GM23338 (cell line): ENCODE results near the gene TRIM54. TPM values are rescaled to one million over a fixed set of nuclear protein-coding genes. Genes with fewer than 3 reads are reported as not detected.

Experiments
- ATAC-seq: fragments of 200-7000 bp; cut with Tn5 transposase; 3 replicates; pipeline ENCODE4 v1.9.1; 2020
- DNase-seq: peaks from one replicate; pipeline ENCODE4 v3.0.0-alpha.2; 2015; ENCODE audit warnings: low spot score
- H2AFZ ChIP-seq: fragments of 200-600 bp; sonication (generic); 2 replicates; pipeline ENCODE4 v1.8.0; 2016; ENCODE audit warnings: antibody characterized with exemption, mild to moderate bottlenecking, moderate library complexity
- H3F3A ChIP-seq: fragments of 200-600 bp; sonication (generic); replicated peaks from 2 replicates; pipeline ENCODE4 v1.8.0; 2017; ENCODE audit warnings: antibody characterized with exemption, mixed run types, low read depth
- H3K27ac ChIP-seq: fragments of 200-600 bp; sonication (generic); 2 replicates; pipeline ENCODE4 v1.6.1; 2016; ENCODE audit warnings: low read depth
- H3K27me3 ChIP-seq: fragments of 200-600 bp; sonication (generic); 2 replicates; pipeline ENCODE4 v1.8.0; 2016; ENCODE audit warnings: mild to moderate bottlenecking, mixed run types, moderate library complexity; ENCODE audit not compliant: insufficient read depth
- H3K36me3 ChIP-seq: fragments of 200-600 bp; sonication (generic); 2 replicates; pipeline ENCODE4 v1.8.0; 2016; ENCODE audit warnings: mild to moderate bottlenecking; ENCODE audit not compliant: insufficient read depth
- H3K4me1 ChIP-seq: fragments of 200-600 bp; sonication (generic); 2 replicates; pipeline ENCODE4 v1.8.0; 2016; ENCODE audit warnings: mild to moderate bottlenecking, moderate library complexity; ENCODE audit not compliant: insufficient read depth
- H3K4me2 ChIP-seq: fragments of 200-600 bp; sonication (generic); 2 replicates; pipeline ENCODE4 v1.7.1; 2017; ENCODE audit warnings: mixed run types
- H3K4me3 ChIP-seq: fragments of 200-600 bp; sonication (generic); 2 replicates; pipeline ENCODE4 v1.6.1; 2016; ENCODE audit warnings: mixed run types
- H3K79me2 ChIP-seq: fragments of 200-600 bp; sonication (generic); replicated peaks from 2 replicates; pipeline ENCODE4 v1.8.0; 2017; ENCODE audit warnings: mild to moderate bottlenecking; ENCODE audit not compliant: insufficient read depth
- H3K9me2 ChIP-seq: fragments of 200-600 bp; sonication (generic); 2 replicates; pipeline ENCODE4 v1.8.0; 2017; ENCODE audit not compliant: insufficient read depth
- H4K20me1 ChIP-seq: fragments of 200-600 bp; sonication (generic); replicated peaks from 2 replicates; pipeline ENCODE4 v1.8.0; 2017; ENCODE audit warnings: mild to moderate bottlenecking; ENCODE audit not compliant: insufficient read depth
- H3K27ac Mint-ChIP-seq: 2 replicates; pipeline ENCODE4 v1.8.0; 2020; ENCODE audit warnings: inconsistent platforms, mild to moderate bottlenecking, moderate library complexity, mixed read lengths
- H3K27me3 Mint-ChIP-seq: 3 replicates; pipeline ENCODE4 v1.8.0; 2022; ENCODE audit warnings: low read depth, mild to moderate bottlenecking, moderate library complexity, mixed read lengths, inconsistent platforms; ENCODE audit not compliant: insufficient read depth, poor library complexity
- H3K36me3 Mint-ChIP-seq: 3 replicates; pipeline ENCODE4 v1.8.0; 2021; ENCODE audit warnings: low read depth, mild to moderate bottlenecking, inconsistent platforms, moderate library complexity, mixed read lengths
- H3K4me1 Mint-ChIP-seq: 3 replicates; pipeline ENCODE4 v1.8.0; 2020; ENCODE audit warnings: mild to moderate bottlenecking, inconsistent platforms, mixed read lengths
- H3K4me3 Mint-ChIP-seq: 3 replicates; pipeline ENCODE4 v1.8.0; 2021; ENCODE audit warnings: moderate library complexity, mild to moderate bottlenecking, inconsistent platforms, mixed read lengths
- H3K9me3 Mint-ChIP-seq: 3 replicates; pipeline ENCODE4 v1.8.0; 2020; ENCODE audit warnings: moderate library complexity, mild to moderate bottlenecking, inconsistent platforms, mixed read lengths
- CREB1 ChIP-seq: fragments of 250-450 bp; sonication (Bioruptor Pico); IDR thresholded peaks from 2 replicates; pipeline ENCODE4 v1.5.0; 2020; ENCODE audit warnings: low read depth, mild to moderate bottlenecking, moderate library complexity
- EZH2 ChIP-seq: fragments of 200-600 bp; sonication (generic); IDR thresholded peaks from one replicate; pipeline ENCODE4 v1.8.0; 2017; ENCODE audit warnings: antibody characterized with exemption, mild to moderate bottlenecking, low read depth; ENCODE audit not compliant: unreplicated experiment
- EZH2phosphoT487 ChIP-seq: fragments of 200-600 bp; sonication (generic); IDR thresholded peaks from one replicate; pipeline ENCODE4 v1.8.1; 2018; ENCODE audit warnings: antibody characterized with exemption; ENCODE audit not compliant: unreplicated experiment
- JUNB ChIP-seq: IDR thresholded peaks from one replicate; pipeline ENCODE4 v1.6.1; 2016; ENCODE audit warnings: antibody characterized with exemption; ENCODE audit not compliant: unreplicated experiment
- NANOG ChIP-seq: IDR thresholded peaks from 2 replicates; pipeline ENCODE4 v1.6.1; 2016; ENCODE audit warnings: antibody characterized with exemption, borderline replicate concordance
- POLR2AphosphoS5 ChIP-seq: IDR thresholded peaks from 2 replicates; pipeline ENCODE4 v1.6.1; 2016; ENCODE audit warnings: antibody characterized with exemption, low read depth
- STAT1 ChIP-seq: IDR thresholded peaks from one replicate; pipeline ENCODE4 v1.6.1; 2016; ENCODE audit warnings: antibody characterized with exemption; ENCODE audit not compliant: unreplicated experiment
- ZNF114 ChIP-seq: fragments of 250-450 bp; sonication (Bioruptor Pico); IDR thresholded peaks from 2 replicates; pipeline ENCODE4 v1.5.0; 2020; ENCODE audit warnings: mild to moderate bottlenecking, moderate library complexity
- ZNF331 ChIP-seq: fragments of 250-450 bp; sonication (Bioruptor Pico); IDR thresholded peaks from 2 replicates; pipeline ENCODE4 v1.5.0; 2020; ENCODE audit warnings: low read depth, mild to moderate bottlenecking, moderate library complexity
- polyA plus RNA-seq: library from polyadenylated mRNA; unstranded; fragments of >200 nt; fragmentation: Nextera tagmentation; extraction: Ambion mirVana; gene quantifications from 2 replicates; pipeline ENCODE4 v1.2.1, GENCODE V29; 2016
- total RNA-seq: library from RNA; depleted of rRNA; stranded (reverse); fragments of >200 nt; shearing (Covaris generic); gene quantifications from 2 replicates; pipeline ENCODE4 v1.2.3, GENCODE V29; 2014
- TF ChIP-seq, protein P1 (sequence below): fragments of 250-450 bp; sonication (Bioruptor Pico); IDR thresholded peaks from 2 replicates; pipeline ENCODE4 v1.5.0; 2020; ENCODE audit warnings: mild to moderate bottlenecking, moderate library complexity
- TF ChIP-seq, protein P2 (sequence below), 2 experiments: fragments of 200-600 bp in 1 of 2; sonication (generic) in 1 of 2; conservative IDR thresholded peaks; 2 replicates each; pipeline versions ENCODE4 v1.5.1 to v1.6.1; 2016 to 2017; ENCODE audit warnings: antibody characterized with exemption in 2 of 2, low read depth in 2 of 2, mild to moderate bottlenecking in 2 of 2, moderate library complexity in 1 of 2
- TF ChIP-seq, protein P3 (sequence below): IDR thresholded peaks from 2 replicates; pipeline ENCODE4 v1.6.1; 2016; ENCODE audit warnings: antibody characterized with exemption
- TF ChIP-seq, protein P4 (sequence below): IDR thresholded peaks from one replicate; pipeline ENCODE4 v1.6.1; 2018; ENCODE audit warnings: antibody characterized with exemption; ENCODE audit not compliant: unreplicated experiment

TRIM54 gene
- total and polyA plus RNA-seq, 2 experiments from 2014 or later = 1.6 to 3.3 TPM

DNA sequence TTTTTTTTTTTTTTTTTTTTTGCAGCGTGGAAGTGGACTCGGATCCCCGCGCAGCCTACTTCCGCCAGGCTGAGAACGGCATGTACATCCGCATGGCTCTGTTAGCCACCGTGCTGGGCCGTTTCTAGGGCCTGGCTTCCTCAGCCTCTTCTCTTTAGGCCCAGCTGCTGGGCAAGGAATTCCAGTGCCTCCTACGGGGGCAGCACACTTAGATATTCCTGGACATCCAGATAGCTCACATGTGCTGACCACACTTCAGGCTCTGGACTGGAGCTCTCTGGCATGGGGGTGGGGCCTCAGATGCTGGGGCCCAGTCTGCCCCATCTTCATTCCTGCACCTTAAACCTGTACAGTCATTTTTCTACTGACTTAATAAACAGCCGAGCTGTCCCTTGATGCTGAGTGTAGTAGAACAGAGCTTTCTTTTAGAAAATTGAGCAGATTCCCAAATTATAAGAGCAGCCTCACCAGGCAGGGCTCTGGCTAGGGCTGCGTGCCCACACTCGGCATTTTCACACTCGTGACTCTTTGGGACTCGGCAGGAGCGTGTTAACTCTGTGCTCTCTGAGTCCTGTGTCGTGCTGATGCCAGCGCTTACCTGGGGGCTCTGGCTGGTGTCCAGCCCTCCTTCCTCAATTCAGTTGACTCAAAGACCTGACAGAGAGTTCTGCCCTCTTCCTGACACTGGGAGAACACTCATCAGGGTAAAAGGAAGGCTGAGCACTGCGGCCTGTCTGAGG lies 38.7 kb upstream of the TRIM54 start:
- H3K4me3 ChIP-seq = no peak overlapping the region
- H3K79me2 ChIP-seq = no peaks in the 10 kb centered on the region
- Mint-ChIP-seq H3K4me3 (no peak overlapping the region), H3K36me3 (peaks cover 62% of the 10 kb centered on the region), H3K9me3 (no peaks in the 10 kb centered on the region; the same call in 2 of the 3 replicates), H3K27ac (no peak overlapping the region), H3K4me1 (no peaks in the 10 kb centered on the region), H3K27me3 (peaks cover 20% of the 10 kb centered on the region)
- H3K4me2 ChIP-seq = no peak overlapping the region
- H3K4me1 ChIP-seq = no peaks in the 10 kb centered on the region
- H3K36me3 ChIP-seq = peaks cover 27% of the 10 kb centered on the region
- ATAC-seq = no peak
- TF ChIP-seq ZNF114 (CRISPR knock-in tag) (no peak), EZH2 (no peak), ZNF331 (CRISPR knock-in tag) (no peak), STAT1 (no peak), CREB1 (CRISPR knock-in tag) (no peak), POLR2AphosphoS5 (no peak), EZH2phosphoT487 (no peak), NANOG (no peak), JUNB (no peak)
- TF ChIP-seq, protein P1, sequence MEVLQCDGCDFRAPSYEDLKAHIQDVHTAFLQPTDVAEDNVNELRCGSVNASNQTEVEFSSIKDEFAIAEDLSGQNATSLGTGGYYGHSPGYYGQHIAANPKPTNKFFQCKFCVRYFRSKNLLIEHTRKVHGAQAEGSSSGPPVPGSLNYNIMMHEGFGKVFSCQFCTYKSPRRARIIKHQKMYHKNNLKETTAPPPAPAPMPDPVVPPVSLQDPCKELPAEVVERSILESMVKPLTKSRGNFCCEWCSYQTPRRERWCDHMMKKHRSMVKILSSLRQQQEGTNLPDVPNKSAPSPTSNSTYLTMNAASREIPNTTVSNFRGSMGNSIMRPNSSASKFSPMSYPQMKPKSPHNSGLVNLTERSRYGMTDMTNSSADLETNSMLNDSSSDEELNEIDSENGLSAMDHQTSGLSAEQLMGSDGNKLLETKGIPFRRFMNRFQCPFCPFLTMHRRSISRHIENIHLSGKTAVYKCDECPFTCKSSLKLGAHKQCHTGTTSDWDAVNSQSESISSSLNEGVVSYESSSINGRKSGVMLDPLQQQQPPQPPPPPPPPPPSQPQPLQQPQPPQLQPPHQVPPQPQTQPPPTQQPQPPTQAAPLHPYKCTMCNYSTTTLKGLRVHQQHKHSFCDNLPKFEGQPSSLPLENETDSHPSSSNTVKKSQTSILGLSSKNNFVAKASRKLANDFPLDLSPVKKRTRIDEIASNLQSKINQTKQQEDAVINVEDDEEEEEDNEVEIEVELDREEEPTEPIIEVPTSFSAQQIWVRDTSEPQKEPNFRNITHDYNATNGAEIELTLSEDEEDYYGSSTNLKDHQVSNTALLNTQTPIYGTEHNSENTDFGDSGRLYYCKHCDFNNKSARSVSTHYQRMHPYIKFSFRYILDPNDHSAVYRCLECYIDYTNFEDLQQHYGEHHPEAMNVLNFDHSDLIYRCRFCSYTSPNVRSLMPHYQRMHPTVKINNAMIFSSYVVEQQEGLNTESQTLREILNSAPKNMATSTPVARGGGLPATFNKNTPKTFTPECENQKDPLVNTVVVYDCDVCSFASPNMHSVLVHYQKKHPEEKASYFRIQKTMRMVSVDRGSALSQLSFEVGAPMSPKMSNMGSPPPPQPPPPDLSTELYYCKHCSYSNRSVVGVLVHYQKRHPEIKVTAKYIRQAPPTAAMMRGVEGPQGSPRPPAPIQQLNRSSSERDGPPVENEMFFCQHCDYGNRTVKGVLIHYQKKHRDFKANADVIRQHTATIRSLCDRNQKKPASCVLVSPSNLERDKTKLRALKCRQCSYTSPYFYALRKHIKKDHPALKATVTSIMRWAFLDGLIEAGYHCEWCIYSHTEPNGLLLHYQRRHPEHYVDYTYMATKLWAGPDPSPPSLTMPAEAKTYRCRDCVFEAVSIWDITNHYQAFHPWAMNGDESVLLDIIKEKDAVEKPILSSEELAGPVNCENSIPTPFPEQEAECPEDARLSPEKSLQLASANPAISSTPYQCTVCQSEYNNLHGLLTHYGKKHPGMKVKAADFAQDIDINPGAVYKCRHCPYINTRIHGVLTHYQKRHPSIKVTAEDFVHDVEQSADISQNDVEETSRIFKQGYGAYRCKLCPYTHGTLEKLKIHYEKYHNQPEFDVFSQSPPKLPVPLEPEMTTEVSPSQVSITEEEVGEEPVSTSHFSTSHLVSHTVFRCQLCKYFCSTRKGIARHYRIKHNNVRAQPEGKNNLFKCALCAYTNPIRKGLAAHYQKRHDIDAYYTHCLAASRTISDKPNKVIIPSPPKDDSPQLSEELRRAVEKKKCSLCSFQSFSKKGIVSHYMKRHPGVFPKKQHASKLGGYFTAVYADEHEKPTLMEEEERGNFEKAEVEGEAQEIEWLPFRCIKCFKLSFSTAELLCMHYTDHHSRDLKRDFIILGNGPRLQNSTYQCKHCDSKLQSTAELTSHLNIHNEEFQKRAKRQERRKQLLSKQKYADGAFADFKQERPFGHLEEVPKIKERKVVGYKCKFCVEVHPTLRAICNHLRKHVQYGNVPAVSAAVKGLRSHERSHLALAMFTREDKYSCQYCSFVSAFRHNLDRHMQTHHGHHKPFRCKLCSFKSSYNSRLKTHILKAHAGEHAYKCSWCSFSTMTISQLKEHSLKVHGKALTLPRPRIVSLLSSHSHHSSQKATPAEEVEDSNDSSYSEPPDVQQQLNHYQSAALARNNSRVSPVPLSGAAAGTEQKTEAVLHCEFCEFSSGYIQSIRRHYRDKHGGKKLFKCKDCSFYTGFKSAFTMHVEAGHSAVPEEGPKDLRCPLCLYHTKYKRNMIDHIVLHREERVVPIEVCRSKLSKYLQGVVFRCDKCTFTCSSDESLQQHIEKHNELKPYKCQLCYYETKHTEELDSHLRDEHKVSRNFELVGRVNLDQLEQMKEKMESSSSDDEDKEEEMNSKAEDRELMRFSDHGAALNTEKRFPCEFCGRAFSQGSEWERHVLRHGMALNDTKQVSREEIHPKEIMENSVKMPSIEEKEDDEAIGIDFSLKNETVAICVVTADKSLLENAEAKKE (CRISPR knock-in tag) = no peak
- TF ChIP-seq, protein P2, sequence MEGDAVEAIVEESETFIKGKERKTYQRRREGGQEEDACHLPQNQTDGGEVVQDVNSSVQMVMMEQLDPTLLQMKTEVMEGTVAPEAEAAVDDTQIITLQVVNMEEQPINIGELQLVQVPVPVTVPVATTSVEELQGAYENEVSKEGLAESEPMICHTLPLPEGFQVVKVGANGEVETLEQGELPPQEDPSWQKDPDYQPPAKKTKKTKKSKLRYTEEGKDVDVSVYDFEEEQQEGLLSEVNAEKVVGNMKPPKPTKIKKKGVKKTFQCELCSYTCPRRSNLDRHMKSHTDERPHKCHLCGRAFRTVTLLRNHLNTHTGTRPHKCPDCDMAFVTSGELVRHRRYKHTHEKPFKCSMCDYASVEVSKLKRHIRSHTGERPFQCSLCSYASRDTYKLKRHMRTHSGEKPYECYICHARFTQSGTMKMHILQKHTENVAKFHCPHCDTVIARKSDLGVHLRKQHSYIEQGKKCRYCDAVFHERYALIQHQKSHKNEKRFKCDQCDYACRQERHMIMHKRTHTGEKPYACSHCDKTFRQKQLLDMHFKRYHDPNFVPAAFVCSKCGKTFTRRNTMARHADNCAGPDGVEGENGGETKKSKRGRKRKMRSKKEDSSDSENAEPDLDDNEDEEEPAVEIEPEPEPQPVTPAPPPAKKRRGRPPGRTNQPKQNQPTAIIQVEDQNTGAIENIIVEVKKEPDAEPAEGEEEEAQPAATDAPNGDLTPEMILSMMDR (conservative IDR thresholded peaks at IDR 0.05; ENCODE audit: low read depth in 2 of 2) = no peak
- TF ChIP-seq, protein P3, sequence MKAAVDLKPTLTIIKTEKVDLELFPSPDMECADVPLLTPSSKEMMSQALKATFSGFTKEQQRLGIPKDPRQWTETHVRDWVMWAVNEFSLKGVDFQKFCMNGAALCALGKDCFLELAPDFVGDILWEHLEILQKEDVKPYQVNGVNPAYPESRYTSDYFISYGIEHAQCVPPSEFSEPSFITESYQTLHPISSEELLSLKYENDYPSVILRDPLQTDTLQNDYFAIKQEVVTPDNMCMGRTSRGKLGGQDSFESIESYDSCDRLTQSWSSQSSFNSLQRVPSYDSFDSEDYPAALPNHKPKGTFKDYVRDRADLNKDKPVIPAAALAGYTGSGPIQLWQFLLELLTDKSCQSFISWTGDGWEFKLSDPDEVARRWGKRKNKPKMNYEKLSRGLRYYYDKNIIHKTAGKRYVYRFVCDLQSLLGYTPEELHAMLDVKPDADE = no peak
- TF ChIP-seq, protein P4, sequence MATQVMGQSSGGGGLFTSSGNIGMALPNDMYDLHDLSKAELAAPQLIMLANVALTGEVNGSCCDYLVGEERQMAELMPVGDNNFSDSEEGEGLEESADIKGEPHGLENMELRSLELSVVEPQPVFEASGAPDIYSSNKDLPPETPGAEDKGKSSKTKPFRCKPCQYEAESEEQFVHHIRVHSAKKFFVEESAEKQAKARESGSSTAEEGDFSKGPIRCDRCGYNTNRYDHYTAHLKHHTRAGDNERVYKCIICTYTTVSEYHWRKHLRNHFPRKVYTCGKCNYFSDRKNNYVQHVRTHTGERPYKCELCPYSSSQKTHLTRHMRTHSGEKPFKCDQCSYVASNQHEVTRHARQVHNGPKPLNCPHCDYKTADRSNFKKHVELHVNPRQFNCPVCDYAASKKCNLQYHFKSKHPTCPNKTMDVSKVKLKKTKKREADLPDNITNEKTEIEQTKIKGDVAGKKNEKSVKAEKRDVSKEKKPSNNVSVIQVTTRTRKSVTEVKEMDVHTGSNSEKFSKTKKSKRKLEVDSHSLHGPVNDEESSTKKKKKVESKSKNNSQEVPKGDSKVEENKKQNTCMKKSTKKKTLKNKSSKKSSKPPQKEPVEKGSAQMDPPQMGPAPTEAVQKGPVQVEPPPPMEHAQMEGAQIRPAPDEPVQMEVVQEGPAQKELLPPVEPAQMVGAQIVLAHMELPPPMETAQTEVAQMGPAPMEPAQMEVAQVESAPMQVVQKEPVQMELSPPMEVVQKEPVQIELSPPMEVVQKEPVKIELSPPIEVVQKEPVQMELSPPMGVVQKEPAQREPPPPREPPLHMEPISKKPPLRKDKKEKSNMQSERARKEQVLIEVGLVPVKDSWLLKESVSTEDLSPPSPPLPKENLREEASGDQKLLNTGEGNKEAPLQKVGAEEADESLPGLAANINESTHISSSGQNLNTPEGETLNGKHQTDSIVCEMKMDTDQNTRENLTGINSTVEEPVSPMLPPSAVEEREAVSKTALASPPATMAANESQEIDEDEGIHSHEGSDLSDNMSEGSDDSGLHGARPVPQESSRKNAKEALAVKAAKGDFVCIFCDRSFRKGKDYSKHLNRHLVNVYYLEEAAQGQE = no peak
- no peak overlapping the region for H2AFZ ChIP-seq
- DNase-seq = no peak
- H3K27me3 ChIP-seq = no peaks in the 10 kb centered on the region
- H3K9me2 ChIP-seq = no peaks in the 10 kb centered on the region
- peaks cover 8% of the 10 kb centered on the region; the same call in 1 of the 2 replicates for H3F3A ChIP-seq
- H4K20me1 ChIP-seq = no peaks in the 10 kb centered on the region; the same call in none of the 2 replicates
- H3K27ac ChIP-seq = no peak overlapping the region
